Stimulated activated CD8-positive, alpha-beta memory T cell treated with anti-CD3 and anti-CD28 coated beads, Interleukin-15, amount 100 ng/mL, for 4 hours (primary cell): ENCODE measurements around the gene ZMYND15.

ENCODE experiments used
- DNase-seq, 2 donors: peaks; one replicate each; pipeline ENCODE4 v3.0.0-alpha.2; 2020; ENCODE audit warnings: low read depth in 2 of 2

ZMYND15 gene

GRCh38 chr17:4786516-4786915, 46.9 kb downstream of the ZMYND15 start:
- no peak for DNase-seq

- DNase-seq, result no peak
Observed at GRCh38 chr17:4788159-4788806, 48.6 kb downstream of the ZMYND15 start.

- DNase-seq, result no peak
Observed at GRCh38 chr17:4788807-4789700, 49.4 kb downstream of the ZMYND15 start, which contains the start of gene GLTPD2. GLTPD2 (plus strand) TSS chr17:4788964; CDS start chr17:4789012, 48 bp downstream.

DNA sequence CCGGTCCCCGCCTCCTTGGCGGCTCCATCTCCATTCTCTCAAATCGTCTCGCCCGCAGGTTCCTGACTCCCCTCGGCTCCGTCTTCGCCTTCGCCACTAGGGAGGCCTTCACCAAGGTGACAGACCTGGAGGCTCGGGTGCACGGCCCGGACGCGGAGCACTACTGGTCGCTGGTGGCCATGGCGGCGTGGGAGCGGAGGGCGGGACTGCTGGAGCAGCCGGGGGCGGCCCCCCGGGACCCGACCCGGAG, 50.0 kb downstream of the ZMYND15 start:
- no peak for DNase-seq

- DNase-seq, result peak; percentile 56 to 58
Observed at GRCh38 chr17:4789951-4790704, 50.5 kb downstream of the ZMYND15 start.

DNA sequence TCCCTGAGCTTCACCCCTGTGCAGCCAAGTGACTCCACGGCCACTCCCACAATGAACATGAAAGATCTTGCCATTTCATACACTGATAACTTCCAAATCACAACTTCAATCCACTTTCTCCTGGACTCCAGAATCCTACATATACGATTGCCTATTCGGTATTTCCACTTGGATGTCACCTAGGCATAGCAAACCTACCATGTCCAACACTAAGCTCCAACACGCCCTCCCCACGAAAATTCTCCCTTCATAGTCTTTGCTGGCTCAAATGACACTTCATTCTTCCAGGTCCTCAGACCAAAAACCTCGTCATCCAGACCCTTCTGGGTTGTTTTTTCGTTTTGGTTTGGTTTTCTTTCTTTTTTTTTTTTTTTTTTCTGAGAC, 51.1 kb downstream of the ZMYND15 start:
- DNase-seq, result no peak

- DNase-seq, result no peak
Observed at GRCh38 chr17:4795168-4795567, 55.5 kb downstream of the ZMYND15 start.
